Mesodermal cell (in vitro differentiated cells): ENCODE results near the gene YTHDF1.
A peak's percentile ranks its signal among the peaks of the same experiment; 100 is the strongest.

Experiments
- H3K27ac ChIP-seq: 2 replicates; pipeline ENCODE4 v1.7.0; 2013; ENCODE audit warnings: mild to moderate bottlenecking, low read depth, low read length, moderate library complexity; ENCODE audit not compliant: severe bottlenecking
- H3K36me3 ChIP-seq: 2 replicates; pipeline ENCODE4 v1.7.1; 2013; ENCODE audit warnings: mild to moderate bottlenecking, low read length, moderate library complexity; ENCODE audit not compliant: control insufficient read depth, insufficient read depth
- H3K4me1 ChIP-seq: one replicate; pipeline ENCODE4 v1.7.1; 2013; ENCODE audit warnings: mild to moderate bottlenecking, low read length; ENCODE audit not compliant: insufficient read depth, control insufficient read depth, poor library complexity, severe bottlenecking
- H3K4me3 ChIP-seq: 2 replicates; pipeline ENCODE4 v1.7.0; 2013; ENCODE audit warnings: low read length, control low read depth, mild to moderate bottlenecking; ENCODE audit not compliant: insufficient read depth, poor library complexity, severe bottlenecking; ENCODE audit errors: extremely low read depth
- H3K9me3 ChIP-seq: 2 replicates; pipeline ENCODE4 v1.7.1; 2013; ENCODE audit warnings: mild to moderate bottlenecking, low read length, moderate library complexity; ENCODE audit not compliant: control insufficient read depth
- WGBS, 2 experiments: methylation state at CpG; one replicate each; pipeline ENCODE4 v1.1.5; 2013; ENCODE audit warnings: missing lambda C conversion rate in 2 of 2; ENCODE audit not compliant: insufficient coverage in 2 of 2; 5-methylcytosine and 5-hydroxymethylcytosine counted together

The YTHDF1 gene

DNA sequence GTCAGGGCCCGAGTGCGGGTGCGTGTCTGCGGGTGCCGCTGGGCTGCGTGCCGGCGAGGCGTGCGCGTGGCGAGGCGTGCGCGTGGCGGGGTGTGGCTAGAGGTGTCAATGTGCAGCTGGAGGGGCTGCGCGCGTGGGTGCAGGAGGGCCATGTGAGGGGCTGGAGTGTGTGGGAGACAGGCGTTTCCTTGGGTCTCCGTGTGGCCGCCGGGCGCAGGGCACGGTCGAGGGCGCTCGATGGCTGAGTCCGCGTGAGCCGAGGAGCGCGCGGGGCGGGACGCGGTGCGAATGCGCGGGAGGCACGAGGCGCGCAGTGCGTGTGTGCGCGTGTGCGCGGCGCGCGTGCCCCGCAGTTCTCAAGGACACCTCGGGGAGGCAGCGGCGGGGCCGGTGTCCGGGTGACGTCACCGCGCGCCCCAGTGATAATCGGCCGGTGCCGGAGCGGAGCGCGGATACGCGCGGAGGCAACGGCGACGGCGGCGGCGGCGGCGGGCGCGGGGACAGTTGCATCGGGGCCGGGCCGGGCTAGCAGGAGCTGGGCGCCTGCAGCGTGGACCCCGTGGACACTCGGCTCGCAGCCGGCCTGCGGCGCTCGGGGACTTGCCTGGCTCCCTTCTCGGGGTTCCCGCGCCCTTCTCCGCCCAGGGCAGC, 38.7 kb downstream of the YTHDF1 start:
- peak overlapping the region; percentile 19 for H3K4me3 ChIP-seq
- H3K9me3 ChIP-seq: no peaks in the 10 kb centered on the region
- 2 to 3% methylated on average over 62 to 65 of the region's 96 CpGs for WGBS, 2 experiments
- H3K4me1 ChIP-seq: peaks cover 11% of the 10 kb centered on the region
- no peaks in the 10 kb centered on the region for H3K36me3 ChIP-seq
- no peak overlapping the region for H3K27ac ChIP-seq

DNA sequence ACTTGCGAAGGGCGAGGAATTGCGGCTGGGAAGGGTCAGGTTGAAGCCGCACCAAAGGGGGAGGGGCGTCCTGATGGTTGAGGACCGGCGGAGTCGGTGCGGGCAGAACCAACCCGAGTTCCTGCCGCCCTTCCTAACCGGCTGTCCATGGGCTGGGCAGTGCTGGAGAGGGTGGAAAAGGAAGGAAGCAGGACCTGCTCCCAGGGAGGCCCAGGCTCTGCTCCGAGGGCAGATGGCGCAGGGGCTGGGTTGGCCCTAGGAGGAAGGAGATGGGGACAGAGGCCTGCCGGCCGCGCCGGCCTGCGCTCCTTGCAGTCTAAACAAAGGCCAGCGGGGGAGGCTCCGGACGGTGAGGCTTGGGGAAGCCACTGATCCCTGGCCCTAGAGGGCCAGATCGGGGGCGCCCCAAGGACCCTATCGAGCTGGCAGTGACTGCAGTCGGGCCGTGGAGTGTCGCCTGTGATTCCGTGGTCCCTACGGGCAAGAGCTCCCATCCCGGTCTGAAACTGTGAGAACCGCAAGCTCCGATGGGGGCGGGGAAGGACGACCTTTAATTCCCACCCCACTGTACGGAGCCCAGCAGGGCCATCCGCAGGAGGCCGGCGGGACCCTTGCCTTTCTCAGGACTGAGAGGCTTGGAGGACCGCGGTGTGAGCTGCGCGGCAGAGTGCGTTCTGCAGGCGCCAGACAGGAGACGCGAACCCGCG, 39.4 kb downstream of the YTHDF1 start:
- Histone ChIP-seq H3K4me1 (peaks cover 11% of the 10 kb centered on the region), H3K4me3 (no peak overlapping the region), H3K27ac (no peak overlapping the region), H3K9me3 (no peaks in the 10 kb centered on the region), H3K36me3 (no peaks in the 10 kb centered on the region)
- 3 to 5% methylated on average over 46 to 49 of the region's 49 CpGs for WGBS, 2 experiments

DNA sequence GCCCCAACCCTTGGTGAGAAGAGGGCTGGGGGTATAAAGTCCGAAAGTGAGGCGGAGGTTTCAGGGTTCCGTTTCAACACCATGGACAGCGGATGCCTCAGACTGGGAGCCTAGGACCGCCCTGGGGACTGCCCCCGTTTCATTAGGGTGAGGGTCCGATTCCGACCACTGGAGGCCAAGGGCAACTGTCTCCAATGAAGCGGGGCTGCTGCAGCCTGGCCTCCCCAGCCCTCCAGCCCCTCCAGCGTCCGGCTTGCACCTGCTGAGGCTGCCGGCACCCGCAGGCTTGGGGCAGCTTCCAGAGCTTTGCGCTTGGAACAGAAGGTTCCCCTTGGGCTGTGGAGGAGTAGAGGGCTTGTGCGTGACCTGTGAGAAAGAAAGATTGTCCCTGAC, 39.9 kb downstream of the YTHDF1 start:
- Histone ChIP-seq H3K27ac (no peak overlapping the region), H3K4me1 (peaks cover 11% of the 10 kb centered on the region), H3K4me3 (no peak overlapping the region), H3K9me3 (no peaks in the 10 kb centered on the region), H3K36me3 (no peaks in the 10 kb centered on the region)
- WGBS, 2 experiments: 5 to 10% methylated on average over 14 of the region's 15 CpGs

DNA sequence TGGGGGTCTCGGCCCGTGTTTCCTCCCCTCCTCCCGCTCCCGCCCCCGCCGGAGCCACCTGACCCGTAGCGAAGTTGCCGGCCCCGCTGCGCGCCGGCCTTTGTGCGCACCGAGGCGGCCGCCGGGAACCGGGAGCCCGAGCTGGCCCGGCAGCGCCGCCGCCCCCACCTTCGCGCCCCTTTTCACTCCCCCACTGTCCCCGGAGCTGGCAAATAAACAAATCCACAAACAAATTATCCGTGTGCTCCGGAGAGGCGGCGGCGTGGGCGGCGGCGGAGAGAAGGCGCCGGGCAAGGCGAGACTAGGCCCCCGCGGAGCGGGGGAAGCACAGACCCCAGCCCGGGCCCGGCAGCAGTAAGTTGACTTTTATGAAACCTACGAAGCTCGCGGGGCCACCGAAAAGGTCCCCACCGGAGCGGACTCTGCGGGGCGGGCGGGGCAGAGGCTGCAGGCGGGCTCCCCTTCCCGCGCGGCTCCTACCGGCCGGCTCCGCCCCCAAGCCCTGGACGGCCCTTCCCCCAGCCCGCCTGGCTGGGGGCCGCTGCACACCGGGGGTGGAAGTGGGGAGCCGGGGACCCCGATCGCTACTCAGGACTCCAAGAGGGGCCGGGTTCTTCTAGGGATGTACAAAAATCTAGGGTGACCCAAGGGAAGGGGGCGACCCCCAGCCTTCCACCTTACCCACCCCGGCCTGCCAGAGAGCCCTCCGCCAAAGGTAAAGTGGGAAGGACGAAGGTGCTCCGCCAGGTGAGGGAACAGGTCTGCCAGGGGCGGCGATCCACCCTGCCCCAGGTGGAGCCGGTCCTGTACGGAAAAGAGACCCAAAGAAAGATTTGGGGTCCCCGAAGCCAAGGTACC, 40.7 kb downstream of the YTHDF1 start:
- WGBS, 2 experiments: 4 to 6% methylated on average over 36 of the region's 77 CpGs
- Histone ChIP-seq H3K4me3 (peak overlapping the region; percentile 16), H3K36me3 (no peaks in the 10 kb centered on the region), H3K4me1 (peaks cover 11% of the 10 kb centered on the region), H3K27ac (no peak overlapping the region), H3K9me3 (no peaks in the 10 kb centered on the region)

DNA sequence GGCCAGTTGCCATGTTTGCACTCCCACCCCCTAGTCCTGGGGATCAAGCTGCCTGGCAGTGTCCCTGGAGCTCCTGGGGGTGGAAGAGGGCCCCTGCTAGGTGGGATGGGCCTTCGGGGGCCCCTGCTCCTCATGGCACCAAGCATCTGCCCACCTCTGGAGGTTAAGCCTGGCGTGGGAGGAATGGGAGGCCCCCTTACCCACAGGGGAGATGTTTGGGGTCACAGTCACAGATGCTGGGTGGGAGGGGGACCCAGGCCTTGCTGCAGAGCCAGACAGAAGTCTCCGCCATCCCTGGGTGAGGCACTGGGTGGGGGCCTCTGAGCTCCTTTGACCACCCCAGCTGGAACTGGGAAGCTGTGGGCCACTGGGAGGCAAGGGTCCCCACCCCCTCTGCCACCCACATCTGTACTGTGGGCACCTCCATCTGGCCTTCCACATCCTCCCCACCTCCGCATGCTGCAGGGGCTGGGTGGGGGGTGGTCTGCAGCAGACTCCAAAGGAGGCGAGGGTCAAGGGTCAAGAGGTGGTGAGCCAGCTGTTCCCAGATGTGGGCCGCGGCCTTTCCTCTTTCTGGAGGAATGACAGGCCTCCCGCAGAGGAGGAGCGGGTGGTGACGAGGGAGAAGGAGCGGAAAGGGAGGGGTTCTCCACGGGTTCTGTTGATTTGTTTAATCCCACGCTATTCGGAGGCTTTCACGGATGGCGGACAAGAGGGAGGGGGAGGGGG, 41.5 kb downstream of the YTHDF1 start:
- no peak overlapping the region for H3K27ac ChIP-seq
- peak overlapping the region; percentile 16 for H3K4me3 ChIP-seq
- no peaks in the 10 kb centered on the region for H3K9me3 ChIP-seq
- WGBS, 2 experiments: 25 to 27% methylated on average over 3 to 4 of the region's 16 CpGs
- peaks cover 9% of the 10 kb centered on the region for H3K4me1 ChIP-seq
- H3K36me3 ChIP-seq: no peaks in the 10 kb centered on the region

DNA sequence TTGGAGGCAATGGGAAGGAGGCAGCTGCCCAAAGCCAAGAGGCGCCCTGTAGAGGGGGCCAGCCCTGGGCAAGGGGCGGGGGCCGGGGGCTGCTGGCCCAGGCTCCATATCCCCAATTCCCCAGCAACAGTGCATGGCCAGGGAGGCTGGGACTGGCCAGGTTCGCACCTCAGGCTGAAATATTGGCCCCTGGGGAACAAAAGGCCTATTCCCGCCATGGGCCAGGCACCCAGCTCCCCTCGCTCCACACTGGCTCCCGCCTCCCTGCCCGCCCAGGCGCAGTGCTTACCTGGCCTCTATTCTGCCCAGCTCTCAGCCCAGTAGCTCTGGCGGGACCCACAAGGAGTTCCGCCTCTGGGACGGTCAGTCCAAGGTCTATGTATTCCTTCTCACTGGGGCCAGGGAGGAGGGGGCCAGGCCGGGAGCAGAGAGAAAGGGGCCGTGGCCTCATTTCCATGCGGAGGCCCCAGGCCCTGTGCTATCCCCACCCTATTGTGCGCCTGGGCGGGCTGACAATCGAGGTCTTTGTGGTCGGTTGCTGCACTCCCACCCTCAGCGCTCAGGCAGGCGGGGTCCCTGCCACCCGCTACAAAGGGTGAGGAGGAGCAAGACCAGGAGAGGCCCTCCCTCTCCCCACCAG, 42.3 kb downstream of the YTHDF1 start:
- WGBS, 2 experiments: 43 to 44% methylated on average over 15 to 16 of the region's 22 CpGs
- no peak overlapping the region for H3K4me3 ChIP-seq

DNA sequence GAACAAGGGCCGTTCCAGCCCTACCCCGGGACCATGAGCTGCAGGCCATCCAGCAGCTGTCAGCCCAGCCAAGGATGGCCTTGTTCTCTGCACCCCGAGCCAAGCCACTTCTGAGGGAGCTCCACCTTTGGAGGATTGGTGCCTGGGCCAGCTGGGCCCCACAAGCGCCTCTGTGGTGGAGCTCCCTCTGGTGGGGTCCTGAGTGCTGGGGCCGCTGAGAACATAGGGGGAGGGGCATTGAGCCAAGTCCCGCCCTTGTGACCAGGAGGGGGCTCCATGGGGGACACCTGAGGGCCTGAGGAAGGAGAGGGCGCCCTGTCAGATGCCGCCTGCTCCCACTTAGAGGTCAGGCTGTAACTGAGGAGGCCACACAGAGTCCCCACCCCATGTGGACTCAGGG, 43.2 kb downstream of the YTHDF1 start:
- H3K4me1 ChIP-seq: peaks cover 9% of the 10 kb centered on the region
- no peaks in the 10 kb centered on the region for H3K36me3 ChIP-seq
- no peak overlapping the region for H3K4me3 ChIP-seq
- no peaks in the 10 kb centered on the region for H3K9me3 ChIP-seq
- WGBS, 2 experiments: 59 to 60% methylated on average over 8 of the region's 8 CpGs
- no peak overlapping the region for H3K27ac ChIP-seq

More for the DNA sequence above, 42.3 kb downstream of the YTHDF1 start:
- H3K4me1 ChIP-seq: peaks cover 9% of the 10 kb centered on the region
- no peaks in the 10 kb centered on the region for H3K9me3 ChIP-seq
- H3K27ac ChIP-seq: no peak overlapping the region
- no peaks in the 10 kb centered on the region for H3K36me3 ChIP-seq

DNA sequence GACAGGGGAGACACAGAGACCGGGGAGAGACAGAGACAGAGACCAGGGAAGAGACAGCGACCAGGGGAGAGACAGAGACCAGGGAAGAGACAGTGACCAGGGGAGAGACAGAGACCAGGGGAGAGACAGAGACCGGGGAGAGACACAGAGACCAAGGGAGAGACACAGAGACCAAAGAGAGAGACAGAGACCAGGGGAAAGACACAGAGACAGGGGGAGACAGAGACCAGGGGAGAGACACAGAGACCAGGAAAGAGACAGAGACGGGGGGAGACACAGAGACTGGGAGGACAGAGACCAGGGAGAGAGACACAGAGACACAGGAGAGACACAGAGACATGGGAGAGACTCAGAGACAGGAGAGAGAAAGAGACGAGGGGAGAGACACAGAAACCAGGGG, 43.9 kb downstream of the YTHDF1 start:
- Histone ChIP-seq H3K36me3 (no peaks in the 10 kb centered on the region), H3K9me3 (no peaks in the 10 kb centered on the region), H3K27ac (no peak overlapping the region), H3K4me1 (peaks cover 9% of the 10 kb centered on the region), H3K4me3 (no peak overlapping the region)
- 78 to 87% methylated on average over 5 of the region's 5 CpGs for WGBS, 2 experiments

DNA sequence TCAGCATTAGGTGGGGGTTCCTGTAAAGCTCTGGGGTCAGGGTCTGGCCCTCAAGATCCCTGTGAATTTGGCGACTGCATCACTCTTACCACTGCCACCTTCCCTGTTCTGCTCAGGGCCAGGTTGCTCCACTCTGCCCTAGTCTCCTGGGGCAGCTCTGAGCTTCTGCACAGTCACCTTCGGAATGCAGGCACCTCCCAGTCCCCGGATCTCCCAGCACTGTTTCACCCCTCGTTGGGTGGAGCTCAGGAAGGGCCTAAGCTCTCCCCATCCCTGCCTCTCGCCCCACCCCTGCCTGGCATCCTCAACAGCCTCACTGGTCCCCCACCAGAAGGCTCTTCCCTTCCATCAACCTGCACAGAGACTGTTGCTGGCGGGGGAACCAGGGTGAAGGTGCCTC, 46.2 kb downstream of the YTHDF1 start:
- WGBS, 2 experiments: 61 to 67% methylated on average over 5 to 6 of the region's 6 CpGs
- Histone ChIP-seq H3K27ac (no peak overlapping the region), H3K36me3 (no peaks in the 10 kb centered on the region)

DNA sequence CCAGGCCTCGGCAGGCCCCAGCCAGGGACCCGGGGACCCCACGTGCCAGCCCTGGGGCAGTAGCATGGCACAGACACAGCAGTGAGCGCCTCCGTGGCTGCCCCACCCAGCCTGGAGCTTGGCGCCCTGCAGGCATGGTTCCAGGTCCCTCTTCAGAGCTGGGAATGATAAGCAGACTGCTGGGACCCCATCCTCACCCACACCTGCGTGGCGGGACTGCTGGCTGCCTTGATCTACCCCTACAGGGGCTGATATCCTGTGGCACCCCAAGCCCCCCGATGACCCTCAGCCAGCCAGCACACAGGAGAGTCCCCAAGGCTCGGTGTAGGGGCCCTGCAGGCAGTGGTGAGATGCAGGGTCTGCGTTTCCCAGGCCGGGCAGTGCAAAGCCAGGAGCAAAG, 47.1 kb downstream of the YTHDF1 start:
- H3K4me3 ChIP-seq: no peak overlapping the region
- no peaks in the 10 kb centered on the region for H3K9me3 ChIP-seq
- H3K27ac ChIP-seq: no peak overlapping the region
- WGBS, 2 experiments: 84 to 91% methylated on average over 10 to 12 of the region's 12 CpGs
- H3K36me3 ChIP-seq: no peaks in the 10 kb centered on the region
- H3K4me1 ChIP-seq: no peaks in the 10 kb centered on the region

More for the DNA sequence above, 46.2 kb downstream of the YTHDF1 start:
- H3K9me3 ChIP-seq: no peaks in the 10 kb centered on the region
- H3K4me3 ChIP-seq: no peak overlapping the region
- H3K4me1 ChIP-seq: no peaks in the 10 kb centered on the region
